H1 (cell line): ENCODE results near the gene ACTG2. TPM values are rescaled to one million over a fixed set of nuclear protein-coding genes. Genes with fewer than 3 reads are reported as not detected.

Experiments used
- CTCF ChIA-PET: fragments of 300-600 bp; sonication (Branson Sonifier 250); formaldehyde crosslinking; loops from one replicate; lab custom pipeline; 2021; ENCODE audit not compliant: partially characterized antibody; lab: Charles Lee
- POLR2A ChIA-PET: fragments of 300-600 bp; sonication (Branson Sonifier 250); formaldehyde crosslinking; loops from one replicate; lab custom pipeline; 2021; ENCODE audit warnings: inconsistent platforms; ENCODE audit not compliant: partially characterized antibody; lab: Charles Lee
- DNase-seq, 2 experiments: peaks; one replicate each; pipeline versions ENCODE4 v3.0.0 to v3.0.0-alpha.2; 2010 to 2022; ENCODE audit warnings: low spot score in 2 of 2, low read depth in 1 of 2, mixed read lengths in 1 of 2
- FAIRE-seq: peaks from 2 replicates; lab custom pipeline; 2011; peaks lifted over from hg19 to GRCh38; lab: Jason Lieb, UNC
- H2AFZ ChIP-seq: 2 replicates; pipeline ENCODE4 v1.8.1; 2012; ENCODE audit warnings: low read length, inconsistent platforms
- H2AK5ac ChIP-seq: 2 replicates; pipeline ENCODE4 v1.6.1; 2013; ENCODE audit warnings: low read depth, low read length
- H2BK120ac ChIP-seq: replicated peaks from 2 replicates; pipeline ENCODE3; 2013; ENCODE audit warnings: low read depth, low read length, inconsistent platforms
- H2BK12ac ChIP-seq: 2 replicates; pipeline ENCODE4 v1.6.1; 2013; ENCODE audit warnings: low read depth, low read length
- H2BK15ac ChIP-seq: 2 replicates; pipeline ENCODE4 v1.6.1; 2013; ENCODE audit warnings: low read length
- H2BK20ac ChIP-seq: 2 replicates; pipeline ENCODE4 v1.6.1; 2013; ENCODE audit warnings: low read length
- H2BK5ac ChIP-seq: 2 replicates; pipeline ENCODE4 v1.6.1; 2013; ENCODE audit warnings: low read depth, low read length
- H3K14ac ChIP-seq: 2 replicates; pipeline ENCODE4 v1.6.1; 2013; ENCODE audit warnings: inconsistent platforms; ENCODE audit not compliant: insufficient read length
- H3K18ac ChIP-seq: 2 replicates; pipeline ENCODE4 v1.6.1; 2013; ENCODE audit warnings: low read length; ENCODE audit errors: extremely low read depth
- H3K23ac ChIP-seq: 2 replicates; pipeline ENCODE4 v1.6.1; 2013; ENCODE audit warnings: inconsistent platforms; ENCODE audit not compliant: insufficient read length
- H3K23me2 ChIP-seq: 2 replicates; pipeline ENCODE4 v1.6.1; 2013; ENCODE audit warnings: low read depth, low read length
- H3K27ac ChIP-seq: 2 replicates; pipeline ENCODE4 v1.6.1; 2011; ENCODE audit warnings: low read depth, low read length, inconsistent platforms
- H3K27me3 ChIP-seq, 4 experiments: replicated peaks in 1 of 4; 1 replicate in 1 of 4; 2 replicates in 3 of 4; pipeline versions ENCODE4 v1.6.1 to v1.8.1; 2011 to 2013; ENCODE audit warnings: low read length in 3 of 4, mild to moderate bottlenecking in 3 of 4, inconsistent platforms in 2 of 4, mixed read lengths in 2 of 4, moderate library complexity in 1 of 4; ENCODE audit not compliant: control insufficient read depth in 3 of 4, insufficient read depth in 3 of 4; ENCODE audit errors: extremely low read depth in 1 of 4
- H3K36me3 ChIP-seq, 4 experiments: 2 replicates each; pipeline versions ENCODE4 v1.6.1 to v1.8.1; 2011 to 2013; ENCODE audit warnings: mild to moderate bottlenecking in 4 of 4, low read length in 3 of 4, moderate library complexity in 2 of 4, control low read depth in 1 of 4, inconsistent platforms in 1 of 4; ENCODE audit not compliant: insufficient read depth in 4 of 4, control insufficient read depth in 2 of 4
- H3K4ac ChIP-seq: replicated peaks from 2 replicates; pipeline ENCODE3; 2013; ENCODE audit warnings: low read length, low read depth, mixed read lengths, inconsistent platforms; ENCODE audit not compliant: insufficient read length
- H3K4me1 ChIP-seq, 4 experiments: replicated peaks in 1 of 4; 1 replicate in 1 of 4; 2 replicates in 3 of 4; pipeline versions ENCODE4 v1.6.1 to v1.8.1; 2011 to 2013; ENCODE audit warnings: low read length in 3 of 4, inconsistent platforms in 2 of 4, mixed read lengths in 1 of 4; ENCODE audit not compliant: insufficient read depth in 4 of 4, control insufficient read depth in 3 of 4
- H3K4me2 ChIP-seq, 2 experiments: 2 replicates each; pipeline versions ENCODE4 v1.6.1 to v1.8.1; 2011 to 2013; ENCODE audit warnings: low read depth in 2 of 2, low read length in 2 of 2, control low read depth in 1 of 2, inconsistent platforms in 1 of 2, mild to moderate bottlenecking in 1 of 2; ENCODE audit not compliant: insufficient read depth in 1 of 2
- H3K4me3 ChIP-seq, 4 experiments: fragments of 200-600, 300-600 bp in 1 of 4; sonication (generic), shearing (Covaris generic), sonication (Bioruptor Twin) in 1 of 4; 2 replicates each; pipeline versions ENCODE4 v1.5.1 to v1.8.1; 2011 to 2016; ENCODE audit warnings: low read length in 4 of 4, low read depth in 3 of 4, control low read depth in 2 of 4, inconsistent platforms in 2 of 4, mild to moderate bottlenecking in 2 of 4, mixed read lengths in 1 of 4, moderate library complexity in 1 of 4; ENCODE audit not compliant: insufficient read depth in 2 of 4; ENCODE audit errors: extremely low read depth in 1 of 4
- H3K56ac ChIP-seq: replicated peaks from 2 replicates; pipeline ENCODE3; 2013; ENCODE audit warnings: low read depth, mild to moderate bottlenecking, mixed read lengths, low read length, inconsistent platforms; ENCODE audit not compliant: insufficient read length
- H3K79me1 ChIP-seq: 2 replicates; pipeline ENCODE4 v1.6.1; 2013; ENCODE audit warnings: low read depth, low read length, control low read depth
- H3K79me2 ChIP-seq, 2 experiments: 2 replicates each; pipeline versions ENCODE4 v1.6.1 to v1.8.1; 2012 to 2013; ENCODE audit warnings: low read length in 2 of 2, mild to moderate bottlenecking in 2 of 2, inconsistent platforms in 1 of 2; ENCODE audit not compliant: insufficient read depth in 2 of 2, control insufficient read depth in 1 of 2
- H3K9ac ChIP-seq, 4 experiments: replicated peaks in 1 of 4; 1 replicate in 1 of 4; 2 replicates in 3 of 4; pipeline versions ENCODE4 v1.6.1 to v1.8.1; 2011 to 2013; ENCODE audit warnings: low read depth in 3 of 4, low read length in 3 of 4, control low read depth in 2 of 4, mild to moderate bottlenecking in 2 of 4, moderate library complexity in 2 of 4, inconsistent platforms in 1 of 4; ENCODE audit errors: extremely low read depth in 1 of 4
- H3K9me3 ChIP-seq, 2 experiments: 2 replicates each; pipeline versions ENCODE4 v1.6.1 to v1.8.1; 2012 to 2013; ENCODE audit warnings: mild to moderate bottlenecking in 2 of 2, moderate library complexity in 2 of 2, control low read depth in 1 of 2, inconsistent platforms in 1 of 2, low read depth in 1 of 2, low read length in 1 of 2, mixed read lengths in 1 of 2; ENCODE audit not compliant: insufficient read depth in 2 of 2
- H4K20me1 ChIP-seq, 2 experiments: replicated peaks in 1 of 2; 2 replicates each; pipeline versions ENCODE3 to v1.8.1; 2011 to 2013; ENCODE audit warnings: inconsistent platforms in 2 of 2, low read length in 2 of 2, mild to moderate bottlenecking in 1 of 2; ENCODE audit not compliant: insufficient read depth in 2 of 2, control insufficient read depth in 1 of 2
- H4K5ac ChIP-seq: 2 replicates; pipeline ENCODE4 v1.6.1; 2013; ENCODE audit warnings: low read length, low read depth, mixed read lengths, inconsistent platforms; ENCODE audit not compliant: insufficient read length
- H4K8ac ChIP-seq: 2 replicates; pipeline ENCODE4 v1.8.0; 2013; ENCODE audit warnings: mild to moderate bottlenecking, moderate library complexity, low read length, inconsistent platforms; ENCODE audit not compliant: insufficient read depth; ENCODE audit errors: extremely low read depth
- H4K91ac ChIP-seq: replicated peaks from 2 replicates; pipeline ENCODE3; 2013; ENCODE audit warnings: low read length, mixed read lengths, inconsistent platforms; ENCODE audit not compliant: insufficient read length
- BACH1 ChIP-seq: IDR thresholded peaks from 2 replicates; pipeline ENCODE4 v1.6.1; 2012; ENCODE audit warnings: low read length, improper control_type of control experiment
- CHD2 ChIP-seq: IDR thresholded peaks from 2 replicates; pipeline ENCODE4 v1.6.1; 2012; ENCODE audit warnings: low read length, improper control_type of control experiment
- CREB1 ChIP-seq: IDR thresholded peaks from 2 replicates; pipeline ENCODE4 v1.6.1; 2012; ENCODE audit warnings: inconsistent platforms
- polyA plus RNA-seq, 7 experiments: library from polyadenylated mRNA; depleted of rRNA in 3 of 7; stranded (reverse) in 5 of 7; unstranded in 2 of 7; fragments of >200 nt in 5 of 7; fragments of 200-250 nt in 2 of 7; gene quantifications; 1 replicate in 5 of 7; 2 replicates in 1 of 7; 4 replicates in 1 of 7; pipeline versions ENCODE4 v1.2.1 to v1.2.3, GENCODE V29; 2011 to 2013; ENCODE audit warnings: missing spikeins in 2 of 7, mixed read lengths in 2 of 7
- total RNA-seq: library from RNA; stranded (reverse); fragmentation: NEBNext Ultra II Directional; extraction: Animal tissue kit (Norgen Biotek cat#: 25700); gene quantifications from 2 replicates; pipeline ENCODE4 v1.2.1, GENCODE V29; 2021
- TF ChIP-seq, protein P1 (sequence below): IDR thresholded peaks from 2 replicates; pipeline ENCODE4 v1.6.1; 2011; ENCODE audit warnings: low read depth, mild to moderate bottlenecking, low read length; ENCODE audit not compliant: insufficient read depth

ACTG2 gene
- total and polyA plus RNA-seq, 2 of the 8 experiments (the other 6 are each of a cell fraction or from before 2014, with no cell fraction given) = 6.2 to 13.7 TPM

DNA sequence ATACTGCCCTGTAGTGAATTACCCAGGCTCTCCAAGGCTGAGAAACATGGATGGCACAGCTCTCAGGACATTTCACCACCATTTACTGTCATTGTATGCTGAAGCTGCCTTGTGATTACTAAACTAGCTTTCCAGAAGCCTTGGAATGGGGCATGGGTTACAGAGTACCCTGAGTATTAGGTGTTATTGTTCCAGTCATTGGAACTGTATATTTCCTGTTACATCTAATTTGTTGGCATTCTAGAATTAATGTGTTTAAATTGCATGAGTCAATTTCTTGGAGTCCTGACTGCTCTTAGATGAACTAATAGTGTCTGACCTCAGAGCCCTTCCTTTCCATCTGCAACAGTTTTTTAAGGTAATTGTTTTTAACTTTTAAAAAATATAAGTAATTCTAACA lies 42.8 kb downstream of the ACTG2 start:
- Histone ChIP-seq H2BK5ac (no peak overlapping the region), H4K91ac (no peak overlapping the region), H3K27me3 (no peaks in the 10 kb centered on the region), H3K18ac (no peak overlapping the region), H4K8ac (no peak overlapping the region), H3K9me3 (no peaks in the 10 kb centered on the region), H2BK12ac (no peak overlapping the region), H3K14ac (no peak overlapping the region), H3K4me3 (no peak overlapping the region), H3K4me1 (no peaks in the 10 kb centered on the region), H3K79me1 (peaks cover 23% of the 10 kb centered on the region), H3K27ac (no peak overlapping the region), H3K23me2 (no peaks in the 10 kb centered on the region; the same call in 1 of the 2 replicates), H3K4me2 (no peak overlapping the region), H4K20me1 (peaks cover 13 to 22% of the 10 kb centered on the region in 2 experiments), H3K79me2 (peaks cover 24 to 93% of the 10 kb centered on the region in 2 experiments), H2BK20ac (no peak overlapping the region), H3K4ac (no peak overlapping the region), H2AFZ (no peak overlapping the region), H2AK5ac (no peak overlapping the region), H3K36me3 (peaks cover 0 to 12% (median 7%) of the 10 kb centered on the region in 4 experiments; a peak in 5 of 8 replicates), H2BK120ac (no peak overlapping the region), H3K23ac (no peak overlapping the region), H4K5ac (no peak overlapping the region), H3K9ac (no peak overlapping the region), H2BK15ac (no peak overlapping the region), H3K56ac (no peak overlapping the region)
- POLR2A ChIA-PET = interaction anchor here (0.6 to 1.6 kb wide), 3 partner anchors 9 to 207 kb away, joined by 3 to 5 read pairs (median 5); partner anchors contain the start of gene DGUOK
- CTCF ChIA-PET = interaction anchor here (1.0 to 2.2 kb wide), 6 partner anchors 10 to 172 kb away, joined by 3 to 9 read pairs (median 4); no protein-coding TSS in a partner anchor
- FAIRE-seq (no peak), DNase-seq (no peak)
- TF ChIP-seq BACH1 = no peak
- TF ChIP-seq CHD2 = no peak
- TF ChIP-seq CREB1 = no peak
- TF ChIP-seq, protein P1, sequence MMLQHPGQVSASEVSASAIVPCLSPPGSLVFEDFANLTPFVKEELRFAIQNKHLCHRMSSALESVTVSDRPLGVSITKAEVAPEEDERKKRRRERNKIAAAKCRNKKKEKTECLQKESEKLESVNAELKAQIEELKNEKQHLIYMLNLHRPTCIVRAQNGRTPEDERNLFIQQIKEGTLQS = no peak
